Calu3 (cell line): ENCODE data around the gene SLC17A4. TPM values are rescaled to one million over a fixed set of nuclear protein-coding genes. Genes with fewer than 3 reads are reported as not detected.
A peak's percentile ranks its signal among the peaks of the same experiment; 100 is the strongest.

Source experiments
- BruUV-seq: library from RNA; stranded (reverse); fragments of 400-500 nt; replicated peaks from 2 replicates; lab custom pipeline; 2021; lab: Mats Ljungman, UMichigan
- CTCF ChIA-PET: fragments of 300-600 bp; sonication (Branson Sonifier 250); formaldehyde crosslinking; loops from one replicate; lab custom pipeline; 2022; ENCODE audit warnings: antibody characterized with exemption; lab: Charles Lee
- DNase-seq: peaks from one replicate; pipeline ENCODE4 v3.0.0; 2022
- H3K27ac Mint-ChIP-seq: one replicate; pipeline ENCODE4 v1.8.0; 2022; ENCODE audit warnings: mixed read lengths; ENCODE audit not compliant: unreplicated experiment
- H3K27me3 Mint-ChIP-seq: one replicate; pipeline ENCODE4 v1.8.0; 2022; ENCODE audit warnings: mixed read lengths; ENCODE audit not compliant: unreplicated experiment
- H3K36me3 Mint-ChIP-seq: one replicate; pipeline ENCODE4 v1.8.0; 2022; ENCODE audit warnings: mild to moderate bottlenecking, moderate library complexity, mixed read lengths; ENCODE audit not compliant: insufficient read depth, unreplicated experiment
- H3K4me1 Mint-ChIP-seq: one replicate; pipeline ENCODE4 v1.8.0; 2022; ENCODE audit warnings: mild to moderate bottlenecking, low read depth, mixed read lengths; ENCODE audit not compliant: unreplicated experiment
- H3K4me3 Mint-ChIP-seq: one replicate; pipeline ENCODE4 v1.8.0; 2022; ENCODE audit warnings: mild to moderate bottlenecking, low read depth, moderate library complexity, mixed read lengths; ENCODE audit not compliant: unreplicated experiment
- H3K9me3 Mint-ChIP-seq: one replicate; pipeline ENCODE4 v1.8.0; 2022; ENCODE audit warnings: low read depth, mixed read lengths; ENCODE audit not compliant: unreplicated experiment
- CTCF ChIP-seq: fragments of 200-600 bp; IDR thresholded peaks from one replicate; pipeline ENCODE4 v1.8.0; 2022; ENCODE audit warnings: antibody characterized with exemption; ENCODE audit not compliant: unreplicated experiment
- intact Hi-C: fragments of 100-400 bp; cut with micrococcal nuclease; formaldehyde crosslinking; loops from one replicate; pipeline ENCODE4 v1.10.0; 2022; ENCODE audit not compliant: unreplicated experiment
- total RNA-seq: library from RNA; stranded (reverse); gene quantifications from 2 replicates; pipeline ENCODE4 v1.2.3, GENCODE V29; 2022

Gene SLC17A4
- total RNA-seq, 1 experiment from 2014 or later = 1.9 TPM

GRCh38 chr6:25787428-25787827 is 32.9 kb downstream of the SLC17A4 start:
- H3K27me3 Mint-ChIP-seq = no peaks in the 10 kb centered on the region
- no peaks in the 10 kb centered on the region for H3K4me1 Mint-ChIP-seq
- no peak overlapping the region for H3K27ac Mint-ChIP-seq
- H3K36me3 Mint-ChIP-seq = no peaks in the 10 kb centered on the region
- DNase-seq = no peak
- CTCF ChIA-PET = interaction anchor here (0.8 to 2.4 kb wide), 3 partner anchors 18 to 103 kb away, joined by 3 to 10 read pairs (median 5); no protein-coding TSS in a partner anchor
- no peak for TF ChIP-seq CTCF
- intact Hi-C loops = no loop called here
- BruUV-seq = no TSS peak
- H3K4me3 Mint-ChIP-seq = no peak overlapping the region
- H3K9me3 Mint-ChIP-seq = no peaks in the 10 kb centered on the region

- no peaks in the 10 kb centered on the region for H3K27me3 Mint-ChIP-seq
Measured at GRCh38 chr6:25788305-25788922, 33.9 kb downstream of the SLC17A4 start.

GRCh38 chr6:25789475-25789874 is 34.9 kb downstream of the SLC17A4 start:
- Mint-ChIP-seq H3K4me3 (no peak overlapping the region), H3K27me3 (no peaks in the 10 kb centered on the region), H3K27ac (no peak overlapping the region), H3K9me3 (peaks cover 2% of the 10 kb centered on the region), H3K4me1 (no peaks in the 10 kb centered on the region), H3K36me3 (no peaks in the 10 kb centered on the region)
- CTCF ChIA-PET = interaction anchor here (0.7 to 2.4 kb wide), 6 partner anchors 14 to 109 kb away, joined by 3 to 10 read pairs (median 3); no protein-coding TSS in a partner anchor
- DNase-seq = no peak
- intact Hi-C loops = loop anchor here (2.0 kb wide), 1 partner anchor 69 kb away; no protein-coding TSS in a partner anchor
- BruUV-seq = no TSS peak
- TF ChIP-seq CTCF = no peak

More at GRCh38 chr6:25788305-25788922, 33.9 kb downstream of the SLC17A4 start:
- DNase-seq = peak; percentile 88
- intact Hi-C loops = loop anchor here (1.0 to 2.0 kb wide), 3 partner anchors 68 to 154 kb away; no protein-coding TSS in a partner anchor
- no TSS peak for BruUV-seq
- Mint-ChIP-seq H3K4me1 (no peaks in the 10 kb centered on the region), H3K9me3 (peaks cover 2% of the 10 kb centered on the region), H3K4me3 (no peak overlapping the region), H3K27ac (no peak overlapping the region), H3K36me3 (no peaks in the 10 kb centered on the region)
- peak; percentile 84 for TF ChIP-seq CTCF
- CTCF ChIA-PET = interaction anchor here (1.0 to 2.4 kb wide), 5 partner anchors 13 to 102 kb away, joined by 3 to 10 read pairs (median 3); no protein-coding TSS in a partner anchor

GRCh38 chr6:25792016-25792415 is 37.5 kb downstream of the SLC17A4 start:
- intact Hi-C loops = no loop called here
- no peaks in the 10 kb centered on the region for H3K36me3 Mint-ChIP-seq
- no peaks in the 10 kb centered on the region for H3K27me3 Mint-ChIP-seq
- H3K9me3 Mint-ChIP-seq = peaks cover 2% of the 10 kb centered on the region
- CTCF ChIA-PET = no interaction called here
- no peak for DNase-seq
- H3K27ac Mint-ChIP-seq = no peak overlapping the region
- no peaks in the 10 kb centered on the region for H3K4me1 Mint-ChIP-seq
- no TSS peak for BruUV-seq
- TF ChIP-seq CTCF = no peak
- H3K4me3 Mint-ChIP-seq = no peak overlapping the region
